Activated CD4-positive, alpha-beta T cell treated with anti-CD3 and anti-CD28 coated beads, Interleukin-2, Interleukin-6, amounts not matched to agents 100 ng/mL and 50 ng/mL, durations not matched to agents 16 hours and 8 hours (primary cell): ENCODE data around the gene SARS2.
"Not testable (repeated sequence)": the region's sequence is repeated elsewhere in the genome, so short reads cannot be mapped to it uniquely, and the experiment has no call there.

ENCODE experiments used
- DNase-seq: peaks from one replicate; pipeline ENCODE4 v3.0.0-alpha.2; 2020

SARS2 gene

GRCh38 chr19:38946229-38947010, 15.9 kb upstream of the SARS2 start:
- DNase-seq = no peak

DNA sequence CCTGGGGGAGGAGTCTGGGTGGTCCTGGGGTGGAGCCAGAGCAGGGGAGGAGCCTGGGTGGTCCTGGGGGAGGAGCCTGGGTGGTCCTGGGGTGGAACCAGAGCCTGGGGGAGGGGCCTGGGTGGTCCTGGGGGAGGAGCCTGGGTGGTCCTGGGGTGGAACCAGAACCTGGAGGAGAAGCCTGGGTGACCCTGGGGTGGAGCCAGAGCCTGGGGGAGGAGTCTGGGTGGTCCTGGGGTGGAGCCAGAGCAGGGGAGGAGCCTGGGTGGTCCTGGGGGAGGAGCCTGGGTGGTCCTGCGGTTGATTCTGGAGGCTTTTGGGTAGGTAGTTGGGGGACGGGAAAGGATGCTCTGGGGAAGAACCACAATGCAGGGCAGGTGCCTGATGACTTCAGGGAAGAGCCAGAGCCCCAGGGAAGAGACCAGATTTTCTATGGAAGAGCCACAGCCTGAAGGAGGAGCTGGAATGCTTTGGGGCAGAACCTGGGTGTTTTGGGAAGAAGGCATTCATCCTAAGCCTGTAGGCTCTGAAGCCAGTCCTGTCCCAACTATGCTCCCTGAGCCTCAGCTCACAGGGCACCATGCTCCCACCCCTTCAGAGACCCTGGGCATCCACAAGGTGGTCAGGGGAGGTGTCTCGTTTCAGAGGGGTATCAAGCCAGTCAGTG, 15.1 kb upstream of the SARS2 start:
- DNase-seq = no peak

- DNase-seq = no peak
These were observed 14.5 kb upstream of the SARS2 start for GRCh38 chr19:38944981-38945506.

- no peak for DNase-seq
These were observed 12.1 kb upstream of the SARS2 start for GRCh38 chr19:38942471-38943181.

GRCh38 chr19:38941979-38942378, 11.4 kb upstream of the SARS2 start:
- no peak for DNase-seq

DNA sequence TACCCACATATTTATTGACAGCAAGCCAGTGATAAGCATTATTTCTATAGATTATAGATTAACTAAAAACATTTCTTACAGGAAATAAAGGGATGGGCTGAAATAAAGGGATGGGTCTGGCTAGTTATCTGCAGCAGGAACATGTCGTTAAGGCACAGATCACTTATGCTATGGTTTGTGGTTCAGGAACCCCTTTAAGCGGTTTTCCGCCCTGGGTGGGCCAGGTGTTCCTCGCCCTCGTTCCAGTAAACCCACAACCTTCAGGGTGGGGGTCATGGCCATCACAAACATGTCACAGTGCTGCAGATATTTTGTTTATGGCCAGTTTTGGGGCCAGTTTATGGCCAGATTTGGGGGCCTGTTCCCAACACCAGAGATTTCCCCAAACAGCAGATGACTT, 10.9 kb upstream of the SARS2 start:
- not testable (repeated sequence) for DNase-seq

- DNase-seq = no peak
These were observed 9.4 kb upstream of the SARS2 start for GRCh38 chr19:38939957-38940356.

DNA sequence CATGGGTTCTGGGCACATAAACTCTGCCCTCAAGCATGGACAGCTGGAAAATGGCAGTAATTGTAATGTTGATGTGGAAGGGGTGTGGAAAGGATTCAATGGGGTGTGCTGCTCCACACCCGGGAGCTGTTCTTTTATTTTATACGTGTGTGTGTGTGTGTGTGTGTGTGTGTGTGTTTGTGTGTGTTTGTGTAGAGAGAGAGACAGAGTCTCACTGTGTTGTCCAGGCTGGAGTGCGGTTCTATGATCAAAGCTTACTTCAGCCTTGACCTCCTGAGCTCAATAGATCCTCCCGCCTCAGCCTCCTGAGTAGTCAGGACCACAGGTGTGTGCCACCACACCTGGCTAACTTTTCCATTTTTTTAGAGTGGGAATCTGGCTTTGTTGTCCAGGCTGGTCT, 3.0 kb upstream of the SARS2 start:
- DNase-seq = no peak

DNA sequence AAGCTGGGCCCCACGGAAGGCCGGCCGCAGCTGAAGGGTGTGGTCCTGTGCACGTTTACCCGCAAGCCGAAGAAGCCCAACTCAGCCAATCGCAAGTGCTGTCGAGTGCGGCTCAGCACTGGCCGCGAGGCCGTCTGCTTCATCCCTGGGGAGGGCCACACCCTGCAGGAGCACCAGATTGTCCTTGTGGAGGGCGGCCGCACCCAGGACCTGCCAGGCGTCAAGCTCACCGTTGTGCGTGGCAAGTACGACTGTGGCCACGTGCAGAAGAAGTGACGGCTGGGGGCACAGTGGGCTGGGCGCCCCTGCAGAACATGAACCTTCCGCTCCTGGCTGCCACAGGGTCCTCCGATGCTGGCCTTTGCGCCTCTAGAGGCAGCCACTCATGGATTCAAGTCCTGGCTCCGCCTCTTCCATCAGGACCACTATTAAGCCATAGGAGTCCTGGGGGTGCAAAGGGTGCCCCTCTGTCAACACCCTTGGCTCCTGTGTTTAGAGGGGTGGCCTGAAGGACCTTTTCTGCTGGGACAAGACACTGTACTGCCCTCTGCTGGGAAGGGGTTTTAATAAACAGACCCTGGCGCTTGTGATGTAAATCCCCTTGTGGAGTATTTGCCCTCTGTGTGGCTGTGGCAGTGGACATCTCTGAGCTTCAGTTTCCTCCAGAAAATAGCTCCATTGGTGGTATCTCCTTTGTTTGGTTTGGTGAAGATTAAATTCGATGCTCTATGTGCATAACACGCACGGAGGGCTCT, 2.0 kb upstream of the SARS2 start:
- peak; percentile 67 for DNase-seq

DNA sequence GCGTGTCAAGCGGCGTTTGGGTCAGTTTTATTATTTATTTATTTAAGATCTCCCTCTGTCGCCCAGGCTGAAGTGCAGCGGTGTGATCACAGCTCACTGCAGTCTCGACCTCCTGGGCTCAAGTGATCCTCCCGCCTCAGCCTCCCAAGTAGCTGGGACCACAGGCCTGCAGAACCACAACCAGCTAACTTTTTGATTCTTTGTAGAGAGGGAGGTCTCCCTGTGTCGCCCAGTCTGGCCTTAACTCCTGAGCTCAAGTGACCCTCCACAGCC, 894 bp upstream of the SARS2 start:
- DNase-seq = no peak

GRCh38 chr19:38930776-38931520, 385 bp upstream of the SARS2 start, which contains the start of gene MRPS12:
Gene MRPS12, plus strand, starts transcription at chr19:38930944. Its CDS starts 351 bp downstream, at chr19:38931295.
- peak; percentile 100 for DNase-seq

DNA sequence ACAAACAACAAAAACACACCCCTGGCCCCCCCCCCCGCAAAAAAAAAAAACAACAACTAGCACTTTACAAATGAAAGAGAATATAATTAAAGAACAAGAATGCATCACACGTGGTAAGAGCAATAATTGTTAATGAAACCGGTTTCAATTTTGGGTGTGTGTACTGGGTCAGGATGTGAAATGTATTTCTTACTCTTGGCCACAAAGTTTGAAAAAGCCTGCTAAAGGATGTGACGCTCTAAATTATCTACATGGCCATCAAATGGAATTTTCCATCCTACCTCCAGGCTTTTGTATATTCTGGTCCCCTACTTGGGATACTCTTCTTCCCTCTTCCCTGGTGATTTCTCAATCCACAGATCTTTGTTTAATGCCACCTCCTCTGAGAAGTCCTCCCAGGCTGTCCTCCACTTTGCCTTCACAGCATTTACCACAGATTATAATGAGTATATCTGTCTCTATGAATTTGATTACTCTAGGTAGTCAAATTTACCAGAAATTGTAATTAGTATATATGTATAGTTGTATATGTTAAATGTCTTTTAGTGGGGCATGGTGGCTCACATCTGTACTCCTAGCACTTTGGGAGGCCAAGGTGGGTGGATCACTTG, 2.1 kb downstream of the SARS2 start:
- DNase-seq = no peak

DNA sequence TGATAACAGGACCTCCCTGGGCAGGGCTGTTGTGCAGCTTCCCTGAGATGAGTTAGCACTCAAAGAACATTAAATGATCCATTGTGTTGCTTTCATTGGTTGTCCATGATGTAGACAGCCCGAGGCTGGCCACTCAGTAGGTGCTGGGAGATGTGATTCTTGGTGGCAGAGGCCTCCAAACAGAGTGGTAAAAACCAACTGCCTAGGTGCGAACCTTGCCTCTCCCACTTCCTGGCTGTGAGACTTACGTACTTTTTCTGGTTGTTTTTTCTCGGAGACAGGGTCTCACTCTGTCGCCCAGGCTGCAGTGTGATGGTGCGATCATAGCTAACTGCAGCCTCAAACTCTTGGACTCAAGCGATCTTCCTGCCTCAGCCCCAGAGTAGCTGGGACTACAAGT, 6.2 kb downstream of the SARS2 start:
- DNase-seq = no peak

GRCh38 chr19:38922482-38922881, 8.1 kb downstream of the SARS2 start:
- no peak for DNase-seq

DNA sequence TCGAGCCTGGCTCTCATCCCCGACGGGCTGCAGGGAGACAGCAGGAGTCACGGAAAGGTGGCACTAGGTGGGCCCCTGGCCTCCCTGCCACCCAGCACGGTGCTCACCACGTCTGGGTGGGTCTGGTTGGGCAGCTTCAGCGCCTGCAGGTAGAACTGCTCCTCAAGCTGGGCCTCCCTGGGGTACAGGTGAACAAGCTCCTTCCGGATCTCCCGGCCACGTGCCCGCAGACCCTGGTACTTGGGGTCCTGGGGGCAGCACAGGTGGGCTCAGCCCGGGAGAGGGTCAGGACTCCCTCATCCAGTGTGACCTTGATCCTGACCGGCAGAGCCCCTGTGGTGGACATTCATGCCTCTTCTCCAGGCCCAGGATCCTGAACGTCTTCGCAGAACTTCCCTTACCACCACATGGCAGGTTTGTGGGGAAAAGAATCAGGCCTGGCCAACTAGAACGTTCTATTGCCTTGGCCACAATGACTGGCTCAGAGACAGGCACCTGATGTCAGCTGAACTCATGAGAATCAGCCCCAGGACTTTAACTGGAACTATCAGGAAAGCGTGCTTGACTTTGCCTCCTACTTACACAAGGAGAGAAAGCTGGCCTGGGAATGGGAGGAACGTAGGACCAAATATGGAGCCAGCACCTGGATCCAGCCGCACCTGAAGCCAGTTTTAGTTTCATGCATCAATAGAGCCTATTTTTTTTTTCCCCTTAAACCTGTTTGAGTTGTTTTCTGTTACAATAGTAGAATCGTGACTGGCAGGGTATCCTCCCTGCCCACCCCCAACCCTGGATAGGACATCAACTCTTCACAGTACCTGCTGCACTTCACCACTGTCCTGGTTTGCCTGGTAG, 8.9 kb downstream of the SARS2 start:
- DNase-seq = no peak

DNA sequence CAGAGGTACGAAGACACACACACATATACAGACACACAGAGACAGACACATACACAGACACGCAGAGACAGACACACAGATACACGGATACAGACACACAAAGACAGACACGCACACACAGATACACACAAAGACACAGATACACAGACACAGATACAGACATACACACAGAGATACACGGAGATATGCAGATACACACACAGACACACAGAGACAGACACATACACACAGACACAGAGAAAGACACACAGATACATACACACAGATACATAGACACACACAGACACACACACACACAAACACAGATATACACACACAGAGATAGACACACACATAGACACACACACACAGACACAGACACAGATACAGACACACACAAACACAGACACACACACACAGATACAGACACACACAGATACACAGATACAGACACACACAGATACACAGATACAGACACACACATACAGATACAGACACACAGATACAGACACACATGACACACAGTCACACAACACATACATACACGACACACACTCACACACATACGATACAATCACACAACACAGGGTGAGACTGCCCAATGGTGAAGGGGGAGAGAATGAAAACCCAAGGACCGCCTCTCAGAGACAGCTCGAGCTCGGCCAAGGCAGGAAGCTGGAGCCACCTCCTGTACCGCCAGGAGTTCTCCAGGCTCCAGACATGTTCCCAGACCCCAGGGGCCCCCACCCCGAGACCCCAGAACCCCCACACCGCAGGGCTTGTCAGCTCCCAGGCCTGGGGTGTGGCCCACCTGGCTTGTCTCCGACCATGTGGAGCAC, 9.8 kb downstream of the SARS2 start:
- no peak for DNase-seq

GRCh38 chr19:38919837-38920601, 10.5 kb downstream of the SARS2 start:
- no peak for DNase-seq

DNA sequence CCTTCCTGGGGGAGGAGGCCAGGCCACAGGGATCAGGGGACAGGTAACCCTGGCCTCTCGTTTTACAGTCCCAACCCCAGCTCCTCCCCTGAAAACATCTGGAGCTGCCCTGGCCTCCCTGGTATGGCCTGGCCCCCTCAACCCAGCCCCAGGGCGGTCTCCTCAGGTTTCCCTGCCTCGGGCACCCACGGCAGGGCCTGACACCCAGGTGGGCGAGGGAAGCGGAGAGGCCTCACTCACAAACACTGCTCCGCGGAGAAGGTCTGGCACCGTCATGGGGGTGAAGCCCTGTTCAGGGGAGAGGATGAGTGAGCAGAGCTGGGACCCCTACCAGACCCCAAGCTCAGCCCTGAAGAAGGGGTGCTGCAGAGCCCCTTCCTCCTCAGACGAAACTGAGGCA, 12.0 kb downstream of the SARS2 start:
- no peak for DNase-seq

GRCh38 chr19:38917921-38918491, 12.6 kb downstream of the SARS2 start:
- no peak for DNase-seq
